Measurements from ENCODE around the gene PPP1R7.
"Not testable (repeated sequence)": the region's sequence is repeated elsewhere in the genome, so short reads cannot be mapped to it uniquely, and the experiment has no call there.

Gene PPP1R7

DNA sequence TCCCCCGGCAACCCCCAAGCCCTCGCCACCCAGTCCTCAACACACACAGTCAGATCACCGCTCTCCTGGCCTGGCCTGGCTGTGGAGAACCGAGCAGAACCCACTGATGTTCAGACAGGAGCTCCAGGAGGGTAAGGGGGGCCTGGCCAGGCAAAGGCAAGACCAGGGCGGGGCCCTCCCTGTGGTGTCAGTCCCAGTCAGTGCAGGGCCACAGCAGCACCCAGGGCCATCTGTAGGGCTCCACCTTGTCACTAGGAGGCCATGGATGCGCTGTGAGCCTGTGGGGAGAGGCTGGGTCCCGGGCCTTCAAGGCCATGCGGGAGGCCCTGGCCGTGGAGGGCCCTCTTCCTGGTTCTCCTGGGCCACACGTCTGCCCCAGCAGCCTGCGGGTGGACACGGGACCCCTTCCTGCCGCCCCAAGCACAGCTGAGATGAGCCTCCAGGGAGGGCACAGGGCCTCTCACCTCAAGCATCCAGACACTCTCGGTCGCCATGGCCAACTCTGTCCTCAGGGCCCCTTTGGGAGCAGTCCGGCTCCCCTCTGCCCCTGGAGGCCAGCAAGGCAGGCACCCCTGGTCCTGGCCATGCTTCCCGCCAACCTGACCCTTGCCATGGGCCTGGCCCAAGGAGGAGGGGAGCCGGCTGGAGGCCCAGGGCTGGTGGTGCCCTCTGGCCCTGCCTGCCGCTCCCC is 40.2 kb downstream of the PPP1R7 start:
- in situ Hi-C loops (cut with HindIII; ENCODE audit: low sequenced_read_pairs), result no loop called here

DNA sequence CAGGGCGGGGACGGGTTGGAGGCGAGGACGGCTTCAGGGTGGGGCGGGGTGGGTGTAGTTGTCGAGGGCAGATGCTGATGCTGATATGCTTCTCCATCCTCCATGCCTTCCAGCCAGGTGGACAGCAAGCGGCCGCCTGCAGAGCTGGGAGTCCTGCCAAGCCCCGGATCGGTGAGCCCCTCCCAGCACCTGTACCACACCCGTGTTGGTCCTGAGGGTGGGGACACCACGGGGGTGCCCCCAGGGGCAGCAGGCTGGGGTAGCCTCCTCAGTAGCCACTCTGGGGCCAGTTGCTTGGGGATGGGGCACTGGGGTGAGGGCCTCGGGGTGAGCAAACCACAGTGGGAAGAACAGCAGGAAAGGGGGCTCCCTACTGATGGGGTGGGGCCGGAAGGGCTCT is 40.8 kb downstream of the PPP1R7 start:
- in situ Hi-C loops (cut with HindIII; ENCODE audit: low sequenced_read_pairs), result no loop called here

DNA sequence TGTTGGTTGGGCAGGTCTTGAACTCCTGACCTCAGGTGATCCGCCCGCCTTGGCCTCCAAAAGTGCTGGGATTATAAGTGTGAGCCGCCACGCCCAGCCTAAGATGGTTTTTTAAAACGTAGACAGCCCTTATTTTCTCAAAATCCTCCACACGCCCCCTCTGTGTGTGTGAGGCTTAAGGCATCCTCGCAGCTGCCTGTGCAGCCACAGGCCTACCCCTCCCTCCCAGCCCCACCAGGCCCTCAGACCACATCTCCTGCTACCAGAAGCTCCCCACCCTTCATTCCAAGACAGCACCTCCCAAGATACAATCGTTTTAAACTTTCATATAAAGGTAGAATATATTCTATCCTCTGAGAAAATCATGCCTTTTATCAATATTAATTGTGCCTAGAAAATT is 43.0 kb downstream of the PPP1R7 start:
- in situ Hi-C loops (cut with HindIII; ENCODE audit: low sequenced_read_pairs), result no loop called here

DNA sequence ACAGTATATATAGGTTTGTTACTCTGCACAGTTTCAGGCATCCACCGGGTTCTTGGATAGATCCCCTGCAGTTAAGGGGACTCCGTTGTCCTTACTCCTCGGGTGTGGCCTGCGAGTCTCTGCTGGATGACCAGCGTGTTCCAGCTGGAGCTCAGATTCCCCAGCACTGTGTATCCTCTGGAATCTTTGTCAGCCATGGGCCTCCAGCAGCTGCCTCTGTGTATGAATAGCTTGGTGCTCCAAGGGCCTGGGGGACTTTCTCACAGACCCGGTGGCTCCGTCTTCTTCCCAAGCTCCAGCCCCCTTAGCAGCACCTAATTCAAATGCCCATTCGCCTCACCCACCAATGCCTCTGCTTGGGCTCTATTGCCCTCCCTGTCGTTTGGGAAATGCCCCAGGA is 44.5 kb downstream of the PPP1R7 start:
- in situ Hi-C loops (cut with HindIII; ENCODE audit: low sequenced_read_pairs), result no loop called here

DNA sequence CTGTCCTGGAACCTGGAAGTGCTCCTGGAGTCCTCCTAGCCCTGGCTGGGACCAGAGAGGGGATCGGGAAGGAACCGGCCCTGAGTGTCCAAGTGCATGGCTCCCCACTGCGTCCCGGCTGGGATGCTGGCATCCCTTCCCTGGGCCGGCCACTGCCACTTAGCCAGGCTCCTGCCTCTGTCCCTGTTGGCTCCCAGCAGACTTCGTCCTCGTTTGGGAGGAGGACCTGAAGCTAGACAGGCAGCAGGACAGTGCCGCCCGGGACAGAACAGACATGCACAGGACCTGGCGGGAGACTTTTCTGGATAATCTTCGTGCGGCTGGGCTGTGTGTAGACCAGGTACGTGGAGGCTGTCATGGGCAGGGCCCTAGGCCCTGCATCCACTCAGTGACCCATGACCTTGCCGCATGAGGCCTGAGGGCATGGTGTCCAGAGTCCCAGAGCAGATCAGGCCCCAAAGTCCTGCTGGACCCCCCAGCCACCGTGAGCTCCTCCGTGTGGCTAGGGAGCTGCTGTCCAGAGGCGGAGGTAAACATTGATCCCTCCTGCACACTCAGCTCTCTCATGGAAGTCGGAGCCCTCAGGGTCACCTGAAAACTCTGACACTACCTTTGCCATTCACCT is 45.4 kb downstream of the PPP1R7 start:
- in situ Hi-C loops (cut with HindIII; ENCODE audit: low sequenced_read_pairs), result no loop called here

DNA sequence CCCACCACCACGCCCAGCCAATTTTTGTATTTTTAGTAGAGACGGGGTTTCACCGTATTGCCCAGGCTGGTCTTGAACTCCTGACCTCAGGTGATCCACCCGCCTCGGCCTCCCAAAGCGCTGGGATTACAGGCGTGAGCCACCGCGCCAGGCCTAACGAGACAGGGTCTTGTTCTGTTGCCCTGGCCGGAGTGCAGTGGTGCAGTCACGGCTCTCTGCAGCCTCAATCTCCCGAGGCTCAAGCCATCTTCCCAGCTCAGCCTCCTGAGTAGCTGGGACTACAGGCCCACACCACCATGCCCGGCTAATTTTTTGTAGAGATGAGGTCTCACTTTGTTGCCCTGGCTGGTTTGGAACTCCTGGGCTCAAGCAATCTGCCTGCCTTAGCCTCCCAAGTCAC is 47.0 kb downstream of the PPP1R7 start:
- in situ Hi-C loops (cut with HindIII; ENCODE audit: low sequenced_read_pairs), result not testable (repeated sequence)

DNA sequence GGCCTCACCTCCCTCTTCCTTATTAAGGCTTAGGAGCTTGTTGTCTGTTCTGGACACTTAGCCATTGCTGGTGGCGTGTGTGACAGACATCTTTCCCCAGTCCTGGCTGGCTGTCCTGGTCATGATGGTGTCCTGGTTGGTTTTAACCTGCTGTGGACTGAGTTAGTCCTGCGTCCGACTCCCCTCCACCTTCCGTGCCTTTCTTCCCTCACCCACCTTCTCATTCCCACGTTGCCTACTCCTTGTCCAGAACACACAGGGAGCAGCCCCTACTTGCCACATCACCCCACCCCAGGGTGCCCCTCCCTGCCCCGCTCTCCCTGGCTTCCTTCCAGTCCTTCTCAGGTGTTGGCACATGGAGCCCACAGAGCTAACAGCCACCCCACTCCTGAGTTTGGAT is 47.7 kb downstream of the PPP1R7 start:
- in situ Hi-C loops (cut with HindIII; ENCODE audit: low sequenced_read_pairs), result no loop called here

DNA sequence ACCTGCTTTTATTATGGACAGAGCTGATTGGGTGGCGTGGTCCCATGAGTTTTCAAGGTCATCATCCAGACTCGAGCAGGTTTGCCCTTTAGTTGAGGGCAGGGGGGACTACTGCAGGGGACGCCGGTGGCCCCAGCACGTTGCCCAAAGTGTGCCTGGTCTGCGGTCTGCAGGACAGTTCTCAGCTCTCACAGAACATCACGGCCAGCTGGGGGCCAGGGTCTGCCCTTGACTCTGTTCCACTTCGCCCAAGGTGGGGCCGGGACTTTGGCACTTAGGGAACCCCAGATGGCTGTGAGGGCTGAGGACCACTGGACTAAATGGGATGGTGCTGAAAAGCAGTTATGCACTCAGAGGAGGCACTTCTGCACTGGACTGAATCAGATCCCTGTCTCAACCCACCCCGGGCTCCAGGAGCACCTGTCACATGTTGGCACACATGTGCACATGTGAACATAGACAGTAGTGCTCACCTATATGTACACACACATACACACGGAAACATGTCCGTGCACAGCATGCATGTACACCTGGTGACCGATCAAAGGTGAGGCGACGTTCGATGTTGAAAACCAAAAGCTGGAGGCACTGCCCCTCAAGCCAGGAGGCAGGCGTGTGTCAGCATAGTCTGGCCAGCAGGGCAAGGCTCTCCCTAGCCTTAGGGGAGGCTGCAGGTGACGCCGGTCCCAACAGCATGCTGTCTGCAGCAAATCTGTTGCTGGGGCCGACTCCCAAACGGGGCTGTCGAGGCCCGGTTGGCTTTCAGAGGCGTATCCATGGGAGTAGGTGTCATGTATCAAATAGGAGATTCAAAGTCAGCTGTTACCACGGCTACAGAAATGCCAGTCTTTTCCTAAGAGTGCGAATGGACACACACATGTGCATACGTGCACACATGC is 48.4 kb downstream of the PPP1R7 start:
- in situ Hi-C loops (cut with HindIII; ENCODE audit: low sequenced_read_pairs), result no loop called here

DNA sequence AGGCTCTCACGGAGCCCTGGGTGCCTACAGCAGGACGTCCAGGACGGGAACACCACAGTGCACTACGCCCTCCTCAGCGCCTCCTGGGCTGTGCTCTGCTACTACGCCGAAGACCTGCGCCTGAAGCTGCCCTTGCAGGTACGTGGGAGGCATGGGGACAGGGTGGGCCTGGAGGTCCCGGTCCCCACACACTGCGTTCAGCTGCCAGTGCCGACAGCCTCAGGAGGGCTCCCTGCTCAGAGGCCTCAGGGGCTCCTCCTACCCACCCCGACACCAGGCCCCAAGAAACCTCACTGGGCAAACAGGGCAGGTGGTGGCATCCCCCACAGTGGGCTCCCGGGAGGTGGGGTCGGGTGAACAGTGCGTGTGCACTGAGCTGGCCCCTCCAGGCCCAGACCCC is 49.0 kb downstream of the PPP1R7 start:
- in situ Hi-C loops (cut with HindIII; ENCODE audit: low sequenced_read_pairs), result no loop called here

DNA sequence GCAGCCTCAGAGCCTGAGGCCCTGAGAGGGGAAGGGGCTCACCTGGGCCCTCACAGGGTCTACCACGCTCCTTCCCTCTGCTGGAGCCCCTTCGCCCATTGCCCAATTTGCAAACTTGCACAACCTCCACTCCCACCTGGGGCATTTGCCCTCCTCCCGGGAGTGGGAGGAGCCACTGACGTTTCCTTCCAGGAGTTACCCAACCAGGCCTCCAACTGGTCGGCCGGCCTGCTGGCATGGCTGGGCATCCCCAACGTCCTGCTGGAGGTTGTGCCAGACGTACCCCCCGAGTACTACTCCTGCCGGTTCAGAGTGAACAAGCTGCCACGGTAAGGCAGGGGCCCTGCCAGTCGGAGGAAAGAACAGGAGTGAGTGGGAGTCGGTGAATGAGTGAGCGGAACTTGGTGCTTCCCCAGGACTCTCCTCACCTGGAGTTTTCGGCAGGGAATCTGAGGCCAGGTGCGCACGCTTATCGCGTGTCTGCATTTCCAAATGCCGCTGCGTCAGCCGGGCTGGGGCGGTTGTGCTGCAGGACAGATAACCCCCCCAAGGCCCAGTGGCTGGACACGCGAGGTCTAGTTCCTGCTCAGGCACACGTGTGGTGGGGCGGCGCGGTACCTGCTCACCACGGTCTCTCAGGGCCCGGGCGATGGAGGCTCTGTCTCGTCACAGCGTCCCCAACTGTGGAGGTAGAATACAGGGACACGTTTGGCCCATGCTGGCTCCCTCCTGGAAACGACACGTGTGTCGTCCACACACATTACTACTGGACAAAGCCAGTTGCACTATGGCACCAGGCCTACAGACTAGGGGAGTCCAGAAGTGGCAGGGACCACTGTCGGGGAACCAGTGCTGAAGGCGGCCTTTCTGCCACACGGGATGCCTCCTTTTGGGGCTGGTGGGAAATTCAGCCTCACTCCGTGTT is 49.9 kb downstream of the PPP1R7 start:
- in situ Hi-C loops (cut with HindIII; ENCODE audit: low sequenced_read_pairs), result no loop called here

DNA sequence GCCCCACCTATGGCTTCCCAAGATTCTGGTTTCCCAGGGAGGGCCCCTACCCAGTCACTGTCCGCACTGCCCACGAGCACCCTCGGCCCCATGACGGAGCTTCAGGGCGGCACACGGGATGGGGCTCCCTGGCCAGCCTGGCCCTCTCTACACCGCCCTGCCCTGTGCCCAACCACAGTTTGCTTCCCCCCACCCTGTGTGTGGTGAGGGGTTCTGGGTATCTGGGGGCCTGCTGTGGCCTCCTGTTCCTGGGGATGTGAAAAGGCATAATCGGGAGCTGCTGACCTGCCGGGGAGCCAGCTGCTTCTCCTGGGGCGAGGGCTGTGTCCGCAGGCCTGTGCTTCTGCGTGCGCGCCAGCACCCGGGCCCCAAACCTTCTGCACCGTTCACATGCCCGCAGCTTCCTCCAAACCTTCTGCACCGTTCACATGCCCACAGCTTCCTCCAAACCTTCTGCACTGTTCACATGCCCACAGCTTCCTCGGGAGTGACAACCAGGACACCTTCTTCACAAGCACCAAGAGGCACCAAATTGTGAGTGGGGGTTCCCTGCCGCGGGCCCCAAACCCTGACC is 50.6 kb downstream of the PPP1R7 start:
- in situ Hi-C loops (cut with HindIII; ENCODE audit: low sequenced_read_pairs), result no loop called here

DNA sequence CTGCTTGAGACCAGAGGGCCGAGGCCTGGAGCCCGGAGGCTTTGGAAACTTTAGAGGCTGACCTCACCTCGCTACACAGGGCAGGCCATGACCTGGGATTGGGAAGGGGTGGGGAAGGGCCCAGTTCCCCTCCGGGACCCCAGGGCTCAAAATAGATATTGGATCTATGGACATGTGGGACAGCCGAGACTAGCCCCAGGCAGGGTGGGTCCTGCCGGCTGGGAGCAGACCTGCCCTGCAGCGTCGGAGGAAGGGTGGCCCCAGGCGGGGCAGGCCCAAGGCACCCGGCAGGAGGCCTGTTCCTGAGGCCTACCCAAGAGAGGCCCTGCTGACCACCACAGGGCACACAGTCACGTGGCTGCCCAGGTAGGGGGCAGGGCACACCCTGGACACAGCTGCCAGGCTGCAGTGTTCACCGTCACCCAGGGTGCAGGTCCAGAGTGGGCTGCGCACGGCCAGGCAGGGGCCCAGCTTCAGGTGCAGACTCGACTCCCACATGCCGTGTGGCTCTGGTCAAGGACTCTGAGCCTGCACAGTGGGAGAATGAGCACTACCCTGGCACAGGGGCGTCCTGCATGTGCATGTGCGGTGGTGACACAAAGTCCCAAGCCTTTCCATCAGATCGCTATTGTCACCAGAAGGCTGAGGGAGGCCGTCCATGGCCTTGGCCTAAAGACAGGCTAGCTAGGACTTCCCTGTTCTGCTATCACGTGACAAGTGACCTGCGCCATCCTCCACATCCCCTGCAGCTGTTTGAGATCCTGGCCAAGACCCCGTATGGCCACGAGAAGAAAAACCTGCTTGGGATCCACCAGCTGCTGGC is 51.4 kb downstream of the PPP1R7 start:
- in situ Hi-C loops (cut with HindIII; ENCODE audit: low sequenced_read_pairs), result no loop called here

DNA sequence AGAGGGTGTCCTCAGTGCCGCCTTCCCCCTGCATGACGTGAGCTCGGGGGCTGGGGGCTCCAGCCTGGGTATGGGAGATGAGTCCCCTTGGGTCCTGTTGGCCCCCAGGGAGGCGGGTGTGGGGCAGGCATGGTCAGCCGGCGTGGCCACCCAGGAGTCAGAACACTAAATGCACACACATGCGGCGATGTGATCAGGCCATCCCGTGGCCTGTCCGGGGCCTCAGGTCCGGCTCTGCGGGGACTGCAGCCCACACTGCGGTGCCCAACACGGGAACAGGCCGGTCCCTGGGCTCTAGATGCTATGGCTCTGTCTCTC is 52.0 kb downstream of the PPP1R7 start:
- in situ Hi-C loops (cut with HindIII; ENCODE audit: low sequenced_read_pairs), result no loop called here

DNA sequence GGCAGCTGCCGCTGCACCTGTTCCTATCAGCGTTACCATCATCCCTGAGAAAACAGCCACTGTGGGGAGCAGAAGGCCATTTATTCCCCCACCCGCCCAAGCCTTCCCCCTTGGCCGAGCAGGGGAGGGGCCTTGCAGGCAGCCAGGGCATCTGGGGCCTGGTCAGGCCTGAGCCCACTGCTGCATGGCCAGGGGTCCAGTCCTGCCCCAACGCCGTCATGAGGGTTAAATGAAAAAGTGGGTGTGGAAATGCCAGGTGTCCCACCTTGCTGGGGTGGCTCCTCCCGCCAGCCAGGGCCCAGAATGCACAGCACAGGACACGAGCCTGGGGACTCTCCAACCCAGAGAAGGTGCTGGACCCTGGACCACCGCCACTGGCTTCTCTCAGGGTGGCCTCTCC is 52.4 kb downstream of the PPP1R7 start:
- in situ Hi-C loops (cut with HindIII; ENCODE audit: low sequenced_read_pairs), result no loop called here

DNA sequence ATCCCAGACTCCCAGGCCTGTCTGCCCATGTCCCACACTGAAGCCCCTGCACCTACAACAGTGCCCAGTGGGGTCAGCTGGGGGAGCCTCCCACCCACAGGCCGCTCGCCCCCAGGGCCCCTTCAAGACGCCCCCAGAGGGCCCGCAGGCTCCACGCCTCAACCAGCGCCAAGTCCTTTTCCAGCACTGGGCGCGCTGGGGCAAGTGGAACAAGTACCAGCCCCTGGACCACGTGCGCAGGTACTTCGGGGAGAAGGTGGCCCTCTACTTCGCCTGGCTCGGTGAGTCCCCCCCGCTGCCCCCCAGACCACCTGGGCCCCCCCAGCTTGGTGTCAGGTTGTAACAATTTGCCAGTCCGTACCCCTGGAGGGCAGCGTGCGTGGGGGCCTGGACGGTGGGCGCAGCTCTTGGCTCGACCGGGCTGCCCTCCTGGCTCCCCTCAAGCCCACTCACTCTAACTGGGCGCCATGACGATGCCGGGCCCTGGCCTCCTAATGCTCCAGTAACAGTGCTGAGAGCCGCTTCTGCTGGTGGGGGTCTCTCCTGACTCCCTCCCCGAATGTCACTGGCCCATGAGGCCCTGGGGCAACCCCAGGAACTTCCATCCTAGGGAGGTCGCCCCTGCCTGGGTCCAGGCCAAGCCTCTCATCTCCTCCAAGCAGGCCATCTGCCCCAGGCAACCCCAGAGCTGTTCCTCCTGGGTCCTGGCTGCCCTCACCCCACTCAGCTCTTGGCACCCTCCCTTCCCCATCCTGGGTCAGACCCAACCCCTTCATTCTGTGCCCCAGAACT is 53.1 kb downstream of the PPP1R7 start:
- in situ Hi-C loops (cut with HindIII; ENCODE audit: low sequenced_read_pairs), result no loop called here

DNA sequence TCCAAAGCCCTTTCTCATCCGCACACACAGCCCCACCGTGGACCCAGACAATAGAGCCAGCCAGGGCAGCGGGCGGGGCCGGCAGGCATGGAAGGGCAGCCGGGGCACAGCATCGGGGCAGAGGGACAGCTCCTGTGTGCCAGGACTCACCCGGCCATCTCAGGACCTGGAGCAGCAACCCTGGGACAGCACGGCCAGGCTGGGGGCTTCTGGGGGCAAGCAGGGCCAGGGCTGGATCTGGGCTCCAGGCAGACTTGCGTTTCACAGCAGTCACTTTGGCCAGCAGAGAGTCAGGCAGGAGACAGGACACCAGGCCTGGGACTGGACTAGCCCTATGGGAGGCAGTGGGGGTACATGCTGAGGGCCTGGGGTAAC is 53.7 kb downstream of the PPP1R7 start:
- in situ Hi-C loops (cut with HindIII; ENCODE audit: low sequenced_read_pairs), result no loop called here

DNA sequence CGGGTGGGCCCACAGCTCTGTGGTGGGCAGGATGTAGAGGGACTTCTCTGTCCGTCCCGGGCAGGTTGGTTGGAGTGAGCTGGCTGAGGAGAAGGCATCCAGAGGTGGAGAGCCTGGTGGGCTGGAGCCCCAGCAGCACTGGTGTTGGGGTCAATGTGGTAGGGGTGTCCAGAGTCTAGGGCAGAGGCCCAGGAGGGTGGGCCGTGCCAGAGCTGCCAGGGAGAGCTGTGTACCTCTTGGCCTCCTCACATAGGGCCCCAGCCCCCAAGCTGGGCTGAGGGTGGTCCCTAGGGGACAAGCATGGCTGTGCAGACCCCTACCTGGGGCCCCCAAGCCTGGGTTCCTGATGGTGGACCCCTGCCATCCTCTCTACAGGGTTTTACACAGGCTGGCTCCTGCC is 54.2 kb downstream of the PPP1R7 start:
- in situ Hi-C loops (cut with HindIII; ENCODE audit: low sequenced_read_pairs), result no loop called here

DNA sequence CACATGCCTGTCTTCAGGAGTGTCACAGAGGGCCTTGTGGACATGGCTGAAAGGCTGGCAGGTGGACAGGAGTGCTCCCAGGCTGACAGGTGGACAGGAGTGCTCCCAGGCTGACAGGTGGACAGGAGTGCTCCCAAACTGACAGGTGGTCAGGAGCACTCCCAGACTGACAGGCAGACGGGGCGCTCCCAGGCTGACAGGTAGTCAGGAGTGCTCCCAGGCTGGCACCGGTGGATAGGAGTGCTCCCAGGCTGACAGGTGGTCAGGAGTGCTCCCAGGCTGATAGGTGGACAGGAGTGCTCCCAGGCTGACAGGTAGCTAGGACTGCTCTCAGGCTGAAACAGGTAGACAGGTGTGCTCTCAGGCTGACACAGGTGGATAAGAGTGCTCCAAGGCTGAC is 54.8 kb downstream of the PPP1R7 start:
- in situ Hi-C loops (cut with HindIII; ENCODE audit: low sequenced_read_pairs), result no loop called here

DNA sequence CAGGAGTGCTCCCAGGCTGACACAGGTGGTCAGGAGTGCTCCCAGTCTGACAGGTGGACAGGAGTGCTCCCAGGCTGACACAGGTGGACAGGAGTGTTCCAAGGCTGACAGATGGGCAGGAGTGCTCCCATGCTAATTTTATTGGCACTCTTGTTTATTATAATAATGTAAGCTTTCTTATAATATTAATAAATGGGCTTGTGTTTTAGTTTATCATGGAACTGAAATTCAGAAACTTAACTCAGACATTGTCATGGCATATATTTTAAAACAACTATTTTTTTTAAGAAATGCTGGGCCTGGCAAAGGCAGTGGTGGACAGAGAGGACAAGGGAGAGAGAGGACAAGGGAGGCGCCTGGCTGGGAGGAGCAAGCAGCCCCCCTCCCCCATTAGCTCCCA is 56.9 kb downstream of the PPP1R7 start:
- in situ Hi-C loops (cut with HindIII; ENCODE audit: low sequenced_read_pairs), result no loop called here

Data from DLD1 (cell line).